GM12872 (cell line): Measurements from ENCODE around the gene COL10A1.

Experiments used
- TF ChIP-seq, protein P1 (sequence below): IDR thresholded peaks from 3 replicates; pipeline ENCODE4 v1.5.1; 2011; ENCODE audit warnings: low read depth, mild to moderate bottlenecking, low read length, moderate library complexity; ENCODE audit not compliant: insufficient read depth

COL10A1 gene

DNA sequence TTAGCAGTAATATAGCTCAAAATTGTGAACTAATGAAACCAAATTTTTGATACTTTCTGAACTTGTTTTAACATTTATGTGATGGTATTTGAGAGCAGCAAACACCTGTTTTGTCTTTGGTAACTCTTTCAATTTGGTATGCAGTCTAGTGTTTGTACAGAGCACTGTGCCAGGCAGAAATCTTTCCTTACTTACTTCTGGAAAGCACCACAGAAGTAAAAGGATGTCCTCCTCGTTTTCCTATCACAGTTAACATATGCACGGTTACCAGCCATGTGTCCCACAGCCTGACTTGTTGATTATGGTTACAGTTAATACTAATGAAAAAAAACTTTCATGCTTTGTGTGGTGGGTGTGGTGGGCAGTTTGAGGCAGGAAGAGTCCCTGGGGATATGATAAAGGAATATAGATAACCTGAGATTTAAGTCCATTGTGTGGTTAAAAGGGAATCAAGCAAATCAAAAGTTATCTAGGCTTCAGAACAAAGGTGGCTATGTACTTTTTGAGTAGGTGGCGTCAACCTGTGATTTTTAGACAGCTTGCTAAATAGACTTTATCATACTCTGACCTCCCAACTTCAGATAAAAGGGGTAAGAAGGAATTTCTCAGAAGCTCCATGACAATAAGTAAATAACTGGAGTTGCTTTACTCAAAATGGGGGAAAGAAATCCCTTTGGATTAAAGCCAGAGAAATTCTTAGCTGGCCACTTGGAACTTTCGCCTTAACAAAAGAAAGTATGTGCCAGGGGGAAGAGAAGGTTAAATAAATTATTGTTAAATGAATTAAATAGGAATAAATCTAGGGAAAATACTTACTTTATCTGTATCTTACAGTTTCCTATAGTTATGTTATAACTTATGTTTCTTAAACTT lies 20.1 kb upstream of the COL10A1 start:
- TF ChIP-seq, protein P1, sequence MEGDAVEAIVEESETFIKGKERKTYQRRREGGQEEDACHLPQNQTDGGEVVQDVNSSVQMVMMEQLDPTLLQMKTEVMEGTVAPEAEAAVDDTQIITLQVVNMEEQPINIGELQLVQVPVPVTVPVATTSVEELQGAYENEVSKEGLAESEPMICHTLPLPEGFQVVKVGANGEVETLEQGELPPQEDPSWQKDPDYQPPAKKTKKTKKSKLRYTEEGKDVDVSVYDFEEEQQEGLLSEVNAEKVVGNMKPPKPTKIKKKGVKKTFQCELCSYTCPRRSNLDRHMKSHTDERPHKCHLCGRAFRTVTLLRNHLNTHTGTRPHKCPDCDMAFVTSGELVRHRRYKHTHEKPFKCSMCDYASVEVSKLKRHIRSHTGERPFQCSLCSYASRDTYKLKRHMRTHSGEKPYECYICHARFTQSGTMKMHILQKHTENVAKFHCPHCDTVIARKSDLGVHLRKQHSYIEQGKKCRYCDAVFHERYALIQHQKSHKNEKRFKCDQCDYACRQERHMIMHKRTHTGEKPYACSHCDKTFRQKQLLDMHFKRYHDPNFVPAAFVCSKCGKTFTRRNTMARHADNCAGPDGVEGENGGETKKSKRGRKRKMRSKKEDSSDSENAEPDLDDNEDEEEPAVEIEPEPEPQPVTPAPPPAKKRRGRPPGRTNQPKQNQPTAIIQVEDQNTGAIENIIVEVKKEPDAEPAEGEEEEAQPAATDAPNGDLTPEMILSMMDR, result no peak

DNA sequence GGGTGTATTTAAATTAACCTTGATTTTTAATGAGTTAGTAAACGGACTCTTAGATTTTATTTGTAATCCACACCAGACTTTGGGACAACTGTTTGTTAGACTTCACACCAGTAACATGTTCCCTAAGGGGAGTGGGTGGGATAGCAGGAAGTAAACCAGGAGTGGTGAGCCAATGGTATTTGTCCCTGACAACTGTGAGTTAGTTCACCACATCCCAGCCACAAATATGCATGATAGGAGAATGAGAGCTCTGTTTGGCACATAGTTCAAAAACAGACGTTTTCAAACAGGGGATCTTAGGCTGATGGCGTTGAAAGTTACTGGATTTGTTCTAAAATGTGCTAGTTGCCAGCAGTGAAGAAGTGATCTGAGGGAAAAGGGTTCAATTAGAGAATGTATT lies 18.7 kb upstream of the COL10A1 start:
- TF ChIP-seq, protein P1, result no peak

DNA sequence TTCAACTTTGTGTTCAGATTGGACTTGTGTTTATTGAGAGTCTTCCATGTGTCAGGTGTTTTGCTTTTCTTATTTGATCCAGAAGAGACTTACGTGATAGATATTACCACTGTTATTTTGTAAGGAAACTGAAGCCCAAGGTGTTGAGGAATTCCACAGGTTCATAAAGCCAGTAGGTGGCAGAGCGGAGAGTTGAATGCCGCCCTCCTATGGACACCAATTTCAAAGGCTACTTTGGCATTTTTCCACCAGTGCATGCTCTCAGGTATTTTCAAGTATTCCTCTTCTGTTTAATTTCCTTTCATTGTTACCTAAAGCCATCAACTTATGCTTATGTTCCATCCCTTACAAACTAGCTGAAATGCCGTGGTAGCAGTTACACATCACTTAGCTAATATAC lies 14.0 kb upstream of the COL10A1 start:
- TF ChIP-seq, protein P1, result no peak

DNA sequence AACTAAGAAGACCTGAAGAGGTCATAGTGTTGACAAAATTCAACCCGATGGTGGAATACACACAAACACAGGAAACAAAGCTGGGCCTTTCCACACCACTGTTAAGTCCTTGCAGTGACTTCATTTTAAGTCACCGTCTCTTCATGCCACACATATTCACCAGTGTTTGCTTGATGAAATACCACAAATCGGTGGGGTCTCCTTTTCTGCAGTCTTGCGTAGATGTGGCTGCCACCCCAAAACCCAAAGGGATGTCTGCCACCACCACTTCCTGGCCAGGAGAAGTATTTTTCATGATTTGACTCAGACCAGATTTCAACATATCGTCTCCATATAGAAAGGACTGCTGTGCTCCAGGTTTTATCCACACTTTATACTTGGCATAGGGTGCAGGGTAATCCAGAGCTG lies 11.0 kb upstream of the COL10A1 start:
- TF ChIP-seq, protein P1, result no peak

DNA sequence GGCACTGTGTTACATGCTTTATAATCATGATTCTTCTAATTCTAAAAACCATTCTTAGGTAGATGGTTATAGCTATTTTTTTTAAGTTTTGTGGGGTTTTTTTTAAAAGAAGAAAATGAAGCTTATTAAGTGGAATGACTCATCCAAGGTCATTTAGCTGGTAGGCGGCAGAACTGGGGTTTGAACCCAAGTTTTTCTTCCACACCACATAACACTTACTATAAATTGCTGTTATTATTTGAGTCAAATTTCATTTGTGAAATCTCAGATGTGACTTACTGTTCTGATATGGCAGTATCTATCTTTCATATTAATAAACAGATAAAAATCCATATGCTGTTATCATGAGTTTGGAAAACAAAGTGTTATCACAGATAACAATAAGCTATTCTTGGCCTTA lies 10.4 kb upstream of the COL10A1 start:
- TF ChIP-seq, protein P1, result no peak

DNA sequence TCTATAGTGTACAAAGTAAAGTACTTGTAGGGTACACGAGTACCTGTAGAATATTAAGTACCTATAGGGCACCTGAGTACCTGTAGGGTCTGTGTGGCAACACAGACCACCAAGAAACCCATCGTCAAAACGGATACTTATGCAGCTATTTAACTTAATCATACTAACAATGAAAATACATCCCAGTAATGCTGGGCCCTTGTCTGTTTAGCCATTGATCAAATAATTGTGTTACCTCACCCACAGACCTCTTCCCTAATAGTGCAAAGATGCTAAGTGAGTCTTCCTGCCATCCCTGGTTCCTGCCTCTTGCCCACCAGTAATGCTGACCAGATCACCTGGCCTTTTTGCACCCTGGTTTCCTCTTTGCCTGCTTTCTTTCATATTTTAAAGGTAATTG lies 7.5 kb upstream of the COL10A1 start:
- TF ChIP-seq, protein P1, result no peak

DNA sequence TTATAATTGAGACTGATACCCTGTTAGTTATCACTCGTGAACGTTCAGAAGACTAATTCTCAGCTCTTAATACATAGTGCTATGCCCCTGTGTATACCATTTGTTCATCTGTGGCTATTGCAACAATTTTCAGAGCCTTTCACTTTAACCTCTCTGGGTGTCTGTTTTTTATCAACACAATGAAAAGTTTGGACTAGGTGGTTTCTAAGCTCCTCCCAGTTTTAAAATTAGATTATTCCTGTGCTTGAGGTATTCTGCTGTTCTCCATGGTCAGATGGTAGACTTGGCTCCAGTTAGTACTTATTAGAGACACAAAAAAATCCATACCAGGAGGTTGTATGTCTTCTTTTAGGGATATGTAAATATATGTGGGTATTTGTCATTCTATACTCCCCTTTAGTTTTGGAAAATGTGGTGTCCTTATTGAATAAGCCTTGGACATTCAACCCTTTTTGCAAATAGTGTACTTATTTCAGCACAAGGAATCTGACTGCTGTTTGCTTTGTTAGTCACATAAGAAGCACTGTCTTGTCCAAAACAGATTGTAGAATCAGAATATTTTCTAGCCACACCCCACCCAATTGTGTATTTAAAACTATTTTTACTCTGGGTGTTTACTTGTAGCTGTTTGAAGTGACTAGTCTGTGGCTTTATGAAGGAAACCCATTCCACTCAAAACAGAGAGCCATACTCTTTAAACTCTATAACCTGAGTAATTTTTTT lies 2.0 kb upstream of the COL10A1 start:
- TF ChIP-seq, protein P1, result no peak
